Measurements from ENCODE around the gene STON2. TPM values are rescaled to one million over a fixed set of nuclear protein-coding genes. Genes with fewer than 3 reads are reported as not detected.
"Not testable (repeated sequence)": the region's sequence is repeated elsewhere in the genome, so short reads cannot be mapped to it uniquely, and the experiment has no call there.

The STON2 gene
- total and polyA plus RNA-seq, 8 donors: 0.76 to 4.6 (median 1.8) TPM

DNA sequence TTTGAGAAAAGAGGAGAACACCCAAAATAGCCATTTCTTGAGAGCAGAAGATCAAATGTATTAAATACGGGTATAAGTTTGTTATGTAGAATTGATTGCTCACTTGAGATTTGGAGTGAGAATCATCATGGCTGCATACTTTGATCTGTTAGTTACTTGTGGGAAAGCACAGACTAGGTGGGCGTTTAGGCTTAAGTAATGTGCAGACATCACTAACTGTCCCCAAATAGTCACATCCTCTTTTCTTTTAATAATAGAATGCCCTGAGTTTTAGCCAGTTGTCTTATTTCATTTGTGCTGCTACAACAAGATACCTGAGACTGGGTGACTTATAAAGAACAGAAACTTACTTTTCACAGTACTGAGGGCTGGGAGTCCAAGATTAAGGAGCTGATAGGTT, 165.0 kb downstream of the STON2 start:
- 51 to 69% methylated on average over 2 of the region's 2 CpGs for WGBS, 2 donors
- DNase-seq: no peak
- TF ChIP-seq, protein P1, sequence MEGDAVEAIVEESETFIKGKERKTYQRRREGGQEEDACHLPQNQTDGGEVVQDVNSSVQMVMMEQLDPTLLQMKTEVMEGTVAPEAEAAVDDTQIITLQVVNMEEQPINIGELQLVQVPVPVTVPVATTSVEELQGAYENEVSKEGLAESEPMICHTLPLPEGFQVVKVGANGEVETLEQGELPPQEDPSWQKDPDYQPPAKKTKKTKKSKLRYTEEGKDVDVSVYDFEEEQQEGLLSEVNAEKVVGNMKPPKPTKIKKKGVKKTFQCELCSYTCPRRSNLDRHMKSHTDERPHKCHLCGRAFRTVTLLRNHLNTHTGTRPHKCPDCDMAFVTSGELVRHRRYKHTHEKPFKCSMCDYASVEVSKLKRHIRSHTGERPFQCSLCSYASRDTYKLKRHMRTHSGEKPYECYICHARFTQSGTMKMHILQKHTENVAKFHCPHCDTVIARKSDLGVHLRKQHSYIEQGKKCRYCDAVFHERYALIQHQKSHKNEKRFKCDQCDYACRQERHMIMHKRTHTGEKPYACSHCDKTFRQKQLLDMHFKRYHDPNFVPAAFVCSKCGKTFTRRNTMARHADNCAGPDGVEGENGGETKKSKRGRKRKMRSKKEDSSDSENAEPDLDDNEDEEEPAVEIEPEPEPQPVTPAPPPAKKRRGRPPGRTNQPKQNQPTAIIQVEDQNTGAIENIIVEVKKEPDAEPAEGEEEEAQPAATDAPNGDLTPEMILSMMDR (IDR thresholded peaks at IDR 0.05): no peak

DNA sequence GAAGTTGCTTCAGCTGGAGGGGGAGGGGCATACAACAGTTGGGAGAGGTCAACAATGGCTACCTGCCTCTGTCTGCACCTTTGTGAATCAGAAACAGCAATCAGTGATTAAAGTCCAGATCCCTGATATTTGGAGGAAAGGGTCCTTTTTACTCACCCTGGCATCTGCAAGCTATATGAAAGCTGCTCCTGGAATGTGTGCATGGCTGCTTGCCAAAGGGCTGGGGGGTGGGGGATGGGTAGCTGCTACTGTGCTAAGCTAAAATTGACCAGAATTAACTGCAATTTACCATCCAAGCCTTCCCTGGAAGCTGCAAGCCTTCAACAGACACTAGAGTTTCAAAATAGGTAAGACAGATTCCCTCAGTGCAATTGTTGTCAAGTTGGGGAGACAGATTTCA, 165.8 kb downstream of the STON2 start:
- intact Hi-C loops (cut with DNase I): no loop called here
- Histone ChIP-seq H3K27ac (no peak overlapping the region), H3K4me1 (no peaks in the 10 kb centered on the region), H3K36me3 (no peaks in the 10 kb centered on the region), H3K27me3 (no peaks in the 10 kb centered on the region), H3K9me3 (no peaks in the 10 kb centered on the region), H3K4me3 (no peak overlapping the region)
- no peak for ATAC-seq
- DNase-seq: no peak
- FAIRE-seq: no peak
- TF ChIP-seq, protein P1 (IDR thresholded peaks at IDR 0.05): no peak

More for the DNA sequence above, 165.0 kb downstream of the STON2 start:
- Histone ChIP-seq H3K4me3 (no peak overlapping the region), H3K9me3 (no peaks in the 10 kb centered on the region), H3K27ac (no peak overlapping the region), H3K36me3 (no peaks in the 10 kb centered on the region), H3K4me1 (no peaks in the 10 kb centered on the region), H3K27me3 (no peaks in the 10 kb centered on the region)
- no peak for ATAC-seq
- FAIRE-seq: no peak
- intact Hi-C loops (cut with DNase I): no loop called here

DNA sequence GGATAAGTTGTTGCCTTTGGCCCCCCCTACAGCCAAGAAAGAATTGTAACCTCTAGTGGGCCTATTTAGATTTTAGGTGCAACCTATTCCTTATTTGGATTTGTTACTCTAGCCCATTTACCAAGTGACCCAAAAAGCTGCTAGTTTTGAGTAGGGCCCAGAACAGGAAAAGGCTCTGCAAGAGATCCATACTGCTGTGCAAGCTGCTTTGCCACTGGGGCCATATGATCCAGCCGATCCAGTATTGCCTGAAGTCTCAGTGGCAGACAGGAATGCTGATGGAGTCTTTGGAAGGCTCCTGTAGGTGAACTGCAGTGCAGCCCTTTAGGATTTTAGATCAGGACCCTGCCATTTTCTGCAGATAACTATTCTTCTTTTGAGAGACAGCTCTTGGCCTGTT, 166.5 kb downstream of the STON2 start:
- intact Hi-C loops (cut with DNase I): no loop called here
- Histone ChIP-seq H3K27ac (no peak overlapping the region), H3K27me3 (no peaks in the 10 kb centered on the region), H3K4me3 (no peak overlapping the region), H3K36me3 (no peaks in the 10 kb centered on the region), H3K4me1 (no peaks in the 10 kb centered on the region), H3K9me3 (no peaks in the 10 kb centered on the region)
- TF ChIP-seq, protein P1 (IDR thresholded peaks at IDR 0.05): no peak
- 89% methylated on average over 1 of the region's 1 CpG for WGBS, 2 donors
- ATAC-seq (no peak), FAIRE-seq (no peak), DNase-seq (no peak)

DNA sequence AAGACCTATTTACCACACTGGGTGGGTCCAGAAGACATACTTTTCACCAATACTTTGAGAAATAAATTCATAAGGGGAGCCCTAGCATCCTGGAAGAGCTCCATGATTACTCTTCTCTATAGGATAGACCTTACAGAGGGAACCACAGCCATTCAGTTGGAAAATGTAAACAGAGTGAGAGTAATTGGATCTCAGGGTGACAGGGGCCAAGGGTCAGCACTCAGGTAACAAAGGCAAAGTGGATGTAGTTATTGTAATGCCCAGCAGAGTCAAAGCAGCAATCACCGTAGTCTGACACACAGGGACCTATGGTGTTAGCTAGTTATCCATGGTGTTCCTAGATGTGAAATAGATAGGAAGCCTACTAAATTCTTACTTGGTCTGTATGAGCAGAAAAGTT, 168.6 kb downstream of the STON2 start:
- no peak for DNase-seq
- H3K27ac ChIP-seq: no peak overlapping the region
- no peak for FAIRE-seq
- intact Hi-C loops (cut with DNase I): no loop called here
- ATAC-seq: no peak
- WGBS, 2 donors: 94 to 96% methylated on average over 1 of the region's 1 CpG
- H3K9me3 ChIP-seq: no peaks in the 10 kb centered on the region
- no peaks in the 10 kb centered on the region for H3K4me1 ChIP-seq
- H3K4me3 ChIP-seq: no peak overlapping the region
- no peaks in the 10 kb centered on the region for H3K36me3 ChIP-seq
- TF ChIP-seq, protein P1 (IDR thresholded peaks at IDR 0.05): no peak
- H3K27me3 ChIP-seq: no peaks in the 10 kb centered on the region

DNA sequence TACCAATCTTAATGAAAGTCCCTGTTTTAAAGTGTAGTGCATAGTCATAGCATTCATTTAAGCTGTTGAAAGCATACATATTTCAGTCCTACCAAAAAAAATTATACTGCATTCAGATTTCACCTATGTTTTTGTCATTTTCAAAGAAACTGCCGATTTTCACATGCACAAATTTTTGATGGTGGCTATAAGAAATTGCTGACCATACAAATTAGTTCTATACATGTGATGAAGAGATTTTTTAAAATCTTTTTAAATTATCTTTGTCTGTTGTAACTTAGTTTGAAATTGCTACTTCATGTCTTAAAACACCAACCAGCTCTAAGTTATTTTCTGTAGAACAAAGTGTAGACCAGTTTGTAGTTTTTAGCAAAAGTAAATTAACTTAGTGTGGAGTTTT, 175.9 kb downstream of the STON2 start:
- Histone ChIP-seq H3K27me3 (no peaks in the 10 kb centered on the region), H3K36me3 (no peaks in the 10 kb centered on the region), H3K4me3 (no peak overlapping the region), H3K4me1 (peaks cover 11 to 18% (median 16%) of the 10 kb centered on the region in 3 donors), H3K27ac (no peak overlapping the region), H3K9me3 (no peaks in the 10 kb centered on the region)
- TF ChIP-seq, protein P1 (IDR thresholded peaks at IDR 0.05): no peak
- FAIRE-seq (no peak), ATAC-seq (no peak), DNase-seq (no peak)
- 84 to 90% methylated on average over 1 of the region's 1 CpG for WGBS, 2 donors
- intact Hi-C loops (cut with DNase I): no loop called here

DNA sequence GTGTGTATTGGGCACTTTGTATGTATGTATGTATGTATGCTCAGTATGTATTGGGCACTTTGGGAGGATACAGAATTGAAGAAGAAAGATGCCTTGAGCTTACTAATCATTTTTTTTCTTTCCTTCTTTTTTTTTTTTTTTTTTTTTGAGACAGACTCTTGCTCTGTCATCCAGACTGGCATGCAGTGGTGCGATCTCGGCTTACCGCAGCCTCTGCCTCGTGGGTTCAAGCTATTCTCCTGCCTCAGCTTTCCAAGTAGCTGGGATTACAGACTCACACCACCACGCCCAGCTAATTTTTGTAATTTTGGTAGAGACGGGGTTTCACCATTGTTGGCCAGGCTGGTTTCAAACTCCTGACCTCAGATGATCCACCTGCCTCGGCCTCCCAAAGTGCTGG, 176.3 kb downstream of the STON2 start:
- intact Hi-C loops (cut with DNase I); FAIRE-seq; ATAC-seq; H3K4me3 ChIP-seq; DNase-seq; H3K36me3 ChIP-seq; H3K27me3 ChIP-seq; H3K27ac ChIP-seq; H3K9me3 ChIP-seq: not testable (repeated sequence)
- WGBS, 2 donors: 94 to 98% methylated on average over 7 of the region's 7 CpGs
- H3K4me1 ChIP-seq: peaks cover 11 to 18% (median 16%) of the 10 kb centered on the region in 3 donors
